Neural progenitor cell (in vitro differentiated cells): Measurements from ENCODE around the gene C17orf113.
"Not testable (repeated sequence)": the region's sequence is repeated elsewhere in the genome, so short reads cannot be mapped to it uniquely, and the experiment has no call there.

ENCODE experiments used
- CTCF ChIP-seq: fragments of 200-600 bp; sonication (generic); IDR thresholded peaks from 2 replicates; pipeline ENCODE4 v1.5.1; 2017; ENCODE audit warnings: antibody characterized with exemption, mild to moderate bottlenecking
- EZH2 ChIP-seq: fragments of 200-600 bp; sonication (generic); IDR thresholded peaks from 2 replicates; pipeline ENCODE4 v1.6.1; 2017; ENCODE audit warnings: antibody characterized with exemption, mild to moderate bottlenecking, moderate library complexity
- EZH2phosphoT487 ChIP-seq: fragments of 200-600 bp; sonication (generic); IDR thresholded peaks from 2 replicates; pipeline ENCODE4 v1.6.1; 2017; ENCODE audit warnings: antibody characterized with exemption

GRCh38 chr17:42020845-42021244 is 29.6 kb downstream of the C17orf113 start:
- not testable (repeated sequence) for TF ChIP-seq EZH2, CTCF, EZH2phosphoT487
